ENCODE measurements around the gene GULP1.

Gene GULP1

DNA sequence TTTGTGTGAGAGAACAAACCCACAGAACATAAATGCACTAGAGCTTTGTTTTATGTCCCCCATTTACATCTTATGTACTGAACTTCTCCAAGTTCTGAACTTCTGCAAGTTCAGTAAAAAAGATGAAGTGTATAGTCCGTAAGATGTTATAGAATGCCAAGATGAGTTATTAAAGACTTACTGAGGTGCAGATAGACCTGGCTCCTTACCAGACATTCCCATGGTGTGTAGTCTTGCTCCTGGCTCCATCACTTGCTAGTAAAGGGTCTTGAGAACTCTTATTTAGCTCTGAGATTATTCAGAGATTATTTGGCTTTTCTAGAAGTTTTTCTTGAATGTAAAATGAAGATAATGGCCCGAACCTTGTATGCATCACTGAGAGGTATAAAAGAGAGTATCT, 16.8 kb downstream of the GULP1 start:
- Histone ChIP-seq H3K27ac (ENCODE audit: low read depth, low read length) (no peak overlapping the region), H3K9ac (ENCODE audit: low read depth, low read length) (no peak overlapping the region), H3K9me3 (ENCODE audit: control insufficient read depth, insufficient read depth, low read length) (peaks cover 3% of the 10 kb centered on the region; the same call in 1 of the 2 replicates), H3K27me3 (ENCODE audit: control insufficient read depth, insufficient read depth, low read length) (no peaks in the 10 kb centered on the region), H3K4me3 (ENCODE audit: low read depth, low read length) (no peak overlapping the region), H3K36me3 (ENCODE audit: control insufficient read depth, insufficient read depth, low read length) (no peaks in the 10 kb centered on the region), H3K4me1 (ENCODE audit: control insufficient read depth, insufficient read depth, low read length) (peaks cover 52% of the 10 kb centered on the region)

DNA sequence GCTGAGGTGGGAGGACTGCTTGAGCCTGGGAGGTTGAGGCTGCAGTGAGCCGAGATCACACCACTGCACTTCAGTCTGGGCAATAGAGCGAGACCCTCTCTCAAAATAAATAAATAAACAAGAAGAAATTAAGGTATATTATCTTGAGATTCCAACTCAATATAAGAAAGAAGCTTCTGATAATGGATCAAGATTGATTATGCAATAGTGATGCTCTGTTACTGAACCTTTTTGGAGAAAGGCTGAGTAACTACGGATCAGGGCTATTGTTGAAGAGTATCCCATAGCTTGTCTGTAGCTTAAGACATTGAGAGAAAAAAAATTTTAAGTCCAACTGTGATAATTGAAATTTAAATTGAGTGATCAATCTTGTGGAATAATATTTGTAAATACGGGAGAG, 17.7 kb downstream of the GULP1 start:
- peaks cover 49% of the 10 kb centered on the region for H3K4me1 ChIP-seq (ENCODE audit: control insufficient read depth, insufficient read depth, low read length)
- H3K27me3 ChIP-seq (ENCODE audit: control insufficient read depth, insufficient read depth, low read length), result no peaks in the 10 kb centered on the region
- no peak overlapping the region for H3K4me3 ChIP-seq (ENCODE audit: low read depth, low read length)
- no peak overlapping the region for H3K27ac ChIP-seq (ENCODE audit: low read depth, low read length)
- no peak overlapping the region for H3K9ac ChIP-seq (ENCODE audit: low read depth, low read length)
- H3K36me3 ChIP-seq (ENCODE audit: control insufficient read depth, insufficient read depth, low read length), result no peaks in the 10 kb centered on the region
- H3K9me3 ChIP-seq (ENCODE audit: control insufficient read depth, insufficient read depth, low read length), result peaks cover 3% of the 10 kb centered on the region; the same call in 1 of the 2 replicates

DNA sequence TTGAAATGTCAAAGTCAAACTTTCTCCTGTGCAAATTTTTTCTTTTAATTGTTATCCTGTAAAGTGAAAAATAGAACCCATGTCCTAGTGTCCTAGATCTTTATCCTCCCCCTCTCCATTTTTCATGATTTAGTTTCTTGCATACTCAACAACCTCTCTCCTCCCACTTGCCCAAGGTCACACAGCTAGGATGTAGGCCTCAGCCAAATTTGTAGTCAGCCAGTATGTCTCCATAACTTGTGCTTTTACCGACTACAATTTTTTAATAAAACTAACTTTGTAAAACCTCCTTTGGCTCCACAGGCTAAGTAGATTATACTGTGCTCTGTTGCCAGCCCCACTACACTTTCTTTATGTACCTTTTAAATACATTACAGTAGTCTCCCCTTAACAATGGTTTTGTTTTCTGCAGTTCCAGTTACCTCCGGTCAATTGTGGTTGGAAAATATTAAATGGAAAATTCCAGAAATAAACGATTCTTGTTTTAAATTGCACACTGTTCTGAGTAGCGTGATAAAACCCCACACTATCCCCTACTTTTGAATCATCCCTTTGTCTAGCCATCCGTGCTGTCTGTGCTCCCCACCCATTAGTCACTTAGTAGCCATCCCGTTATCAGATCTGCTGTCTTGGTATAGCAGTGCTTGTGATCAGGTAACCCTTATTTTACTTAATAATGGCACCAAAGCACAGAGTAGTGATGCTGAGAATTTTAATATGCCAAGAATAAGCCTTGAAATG, 22.8 kb downstream of the GULP1 start:
- Histone ChIP-seq H3K4me3 (ENCODE audit: low read depth, low read length) (no peak overlapping the region), H3K9ac (ENCODE audit: low read depth, low read length) (no peak overlapping the region), H3K36me3 (ENCODE audit: control insufficient read depth, insufficient read depth, low read length) (no peaks in the 10 kb centered on the region), H3K27me3 (ENCODE audit: control insufficient read depth, insufficient read depth, low read length) (no peaks in the 10 kb centered on the region), H3K27ac (ENCODE audit: low read depth, low read length) (peak overlapping the region; percentile 30), H3K4me1 (ENCODE audit: control insufficient read depth, insufficient read depth, low read length) (peaks cover 61% of the 10 kb centered on the region), H3K9me3 (ENCODE audit: control insufficient read depth, insufficient read depth, low read length) (peaks cover 3% of the 10 kb centered on the region; the same call in 1 of the 2 replicates)

GRCh38 chr2:188315750-188316149, 24.1 kb downstream of the GULP1 start:
- H3K27me3 ChIP-seq (ENCODE audit: control insufficient read depth, insufficient read depth, low read length), result no peaks in the 10 kb centered on the region
- H3K27ac ChIP-seq (ENCODE audit: low read depth, low read length), result no peak overlapping the region
- peaks cover 5% of the 10 kb centered on the region; the same call in 1 of the 2 replicates for H3K36me3 ChIP-seq (ENCODE audit: control insufficient read depth, insufficient read depth, low read length)
- no peak overlapping the region for H3K9ac ChIP-seq (ENCODE audit: low read depth, low read length)
- no peak overlapping the region for H3K4me3 ChIP-seq (ENCODE audit: low read depth, low read length)
- peaks cover 63% of the 10 kb centered on the region for H3K4me1 ChIP-seq (ENCODE audit: control insufficient read depth, insufficient read depth, low read length)
- H3K9me3 ChIP-seq (ENCODE audit: control insufficient read depth, insufficient read depth, low read length), result peaks cover 3% of the 10 kb centered on the region; the same call in 1 of the 2 replicates

DNA sequence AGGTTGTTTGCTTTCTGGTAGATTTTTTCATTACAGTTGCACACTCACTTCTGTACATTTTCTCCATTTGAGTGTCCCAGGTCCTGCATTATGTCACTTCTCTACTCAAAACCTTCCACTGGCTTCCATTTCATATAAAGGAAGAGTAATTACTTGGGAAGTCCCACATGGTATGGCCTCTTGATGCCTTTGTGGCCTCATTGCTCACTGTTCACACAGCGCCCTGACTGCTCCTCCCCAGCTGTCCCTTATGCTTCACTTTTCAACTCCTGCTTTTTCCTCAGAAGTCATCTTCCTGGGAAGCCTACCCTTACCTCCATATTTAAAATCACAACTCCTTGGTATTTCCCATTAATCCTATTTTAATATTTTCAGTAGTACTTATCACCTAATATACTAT, 24.7 kb downstream of the GULP1 start:
- H3K9ac ChIP-seq (ENCODE audit: low read depth, low read length), result no peak overlapping the region
- H3K9me3 ChIP-seq (ENCODE audit: control insufficient read depth, insufficient read depth, low read length), result peaks cover 3% of the 10 kb centered on the region; the same call in 1 of the 2 replicates
- H3K4me1 ChIP-seq (ENCODE audit: control insufficient read depth, insufficient read depth, low read length), result peaks cover 68% of the 10 kb centered on the region
- H3K27ac ChIP-seq (ENCODE audit: low read depth, low read length), result no peak overlapping the region
- H3K4me3 ChIP-seq (ENCODE audit: low read depth, low read length), result no peak overlapping the region
- no peaks in the 10 kb centered on the region for H3K27me3 ChIP-seq (ENCODE audit: control insufficient read depth, insufficient read depth, low read length)
- H3K36me3 ChIP-seq (ENCODE audit: control insufficient read depth, insufficient read depth, low read length), result peaks cover 5% of the 10 kb centered on the region; the same call in 1 of the 2 replicates

DNA sequence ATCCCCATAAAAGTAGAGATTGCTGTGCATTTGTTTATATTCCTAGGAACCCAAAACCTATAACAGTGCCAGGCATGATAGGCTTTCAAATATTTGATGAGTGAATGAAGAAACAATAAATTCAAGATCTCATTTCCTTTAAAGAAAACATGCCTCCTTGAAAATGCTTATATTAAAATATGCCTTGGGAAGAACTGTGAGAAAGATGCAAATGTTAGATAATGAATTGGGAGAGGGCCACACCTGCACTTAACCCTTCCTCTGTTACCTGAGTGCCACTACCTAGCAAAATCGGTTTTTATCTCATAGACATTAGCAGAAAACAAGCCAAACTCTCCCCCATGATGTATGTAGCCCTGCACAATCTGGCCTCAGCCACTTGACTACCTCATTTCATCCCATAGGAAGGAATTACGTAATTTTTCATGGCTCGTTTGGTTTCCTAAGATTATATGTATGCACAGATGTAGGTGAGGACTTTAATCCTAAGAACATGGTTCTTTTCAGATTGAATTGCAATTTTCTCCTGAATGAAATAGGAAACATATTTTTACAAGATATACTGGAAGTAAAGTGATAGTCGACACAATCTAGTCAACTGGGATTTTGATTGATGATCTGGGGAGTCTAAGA, 25.2 kb downstream of the GULP1 start:
- H3K27me3 ChIP-seq (ENCODE audit: control insufficient read depth, insufficient read depth, low read length), result no peaks in the 10 kb centered on the region
- peaks cover 5% of the 10 kb centered on the region; the same call in 1 of the 2 replicates for H3K36me3 ChIP-seq (ENCODE audit: control insufficient read depth, insufficient read depth, low read length)
- H3K4me1 ChIP-seq (ENCODE audit: control insufficient read depth, insufficient read depth, low read length), result peaks cover 69% of the 10 kb centered on the region
- H3K4me3 ChIP-seq (ENCODE audit: low read depth, low read length), result no peak overlapping the region
- no peak overlapping the region for H3K27ac ChIP-seq (ENCODE audit: low read depth, low read length)
- peaks cover 2% of the 10 kb centered on the region; the same call in 1 of the 2 replicates for H3K9me3 ChIP-seq (ENCODE audit: control insufficient read depth, insufficient read depth, low read length)
- no peak overlapping the region for H3K9ac ChIP-seq (ENCODE audit: low read depth, low read length)

GRCh38 chr2:188318161-188318749, 26.6 kb downstream of the GULP1 start:
- H3K9ac ChIP-seq (ENCODE audit: low read depth, low read length), result no peak overlapping the region
- no peak overlapping the region for H3K4me3 ChIP-seq (ENCODE audit: low read depth, low read length)
- peak overlapping the region; percentile 21 for H3K27ac ChIP-seq (ENCODE audit: low read depth, low read length)
- peaks cover 5% of the 10 kb centered on the region; the same call in 1 of the 2 replicates for H3K36me3 ChIP-seq (ENCODE audit: control insufficient read depth, insufficient read depth, low read length)
- peaks cover 82% of the 10 kb centered on the region for H3K4me1 ChIP-seq (ENCODE audit: control insufficient read depth, insufficient read depth, low read length)
- no peaks in the 10 kb centered on the region for H3K27me3 ChIP-seq (ENCODE audit: control insufficient read depth, insufficient read depth, low read length)
- no peaks in the 10 kb centered on the region for H3K9me3 ChIP-seq (ENCODE audit: control insufficient read depth, insufficient read depth, low read length)

- Histone ChIP-seq H3K36me3 (ENCODE audit: control insufficient read depth, insufficient read depth, low read length) (peaks cover 5% of the 10 kb centered on the region; the same call in 1 of the 2 replicates), H3K27ac (ENCODE audit: low read depth, low read length) (no peak overlapping the region), H3K4me1 (ENCODE audit: control insufficient read depth, insufficient read depth, low read length) (peaks cover 83% of the 10 kb centered on the region)
Measured at GRCh38 chr2:188319838-188320237, 28.2 kb downstream of the GULP1 start.

GRCh38 chr2:188320861-188321260, 29.2 kb downstream of the GULP1 start:
- Histone ChIP-seq H3K4me1 (ENCODE audit: control insufficient read depth, insufficient read depth, low read length) (peaks cover 81% of the 10 kb centered on the region), H3K27ac (ENCODE audit: low read depth, low read length) (no peak overlapping the region), H3K27me3 (ENCODE audit: control insufficient read depth, insufficient read depth, low read length) (no peaks in the 10 kb centered on the region), H3K9me3 (ENCODE audit: control insufficient read depth, insufficient read depth, low read length) (no peaks in the 10 kb centered on the region), H3K9ac (ENCODE audit: low read depth, low read length) (no peak overlapping the region), H3K36me3 (ENCODE audit: control insufficient read depth, insufficient read depth, low read length) (peaks cover 5% of the 10 kb centered on the region; the same call in 1 of the 2 replicates), H3K4me3 (ENCODE audit: low read depth, low read length) (no peak overlapping the region)

More at GRCh38 chr2:188319838-188320237, 28.2 kb downstream of the GULP1 start:
- no peak overlapping the region for H3K4me3 ChIP-seq (ENCODE audit: low read depth, low read length)
- H3K27me3 ChIP-seq (ENCODE audit: control insufficient read depth, insufficient read depth, low read length), result no peaks in the 10 kb centered on the region
- no peaks in the 10 kb centered on the region for H3K9me3 ChIP-seq (ENCODE audit: control insufficient read depth, insufficient read depth, low read length)
- H3K9ac ChIP-seq (ENCODE audit: low read depth, low read length), result no peak overlapping the region

DNA sequence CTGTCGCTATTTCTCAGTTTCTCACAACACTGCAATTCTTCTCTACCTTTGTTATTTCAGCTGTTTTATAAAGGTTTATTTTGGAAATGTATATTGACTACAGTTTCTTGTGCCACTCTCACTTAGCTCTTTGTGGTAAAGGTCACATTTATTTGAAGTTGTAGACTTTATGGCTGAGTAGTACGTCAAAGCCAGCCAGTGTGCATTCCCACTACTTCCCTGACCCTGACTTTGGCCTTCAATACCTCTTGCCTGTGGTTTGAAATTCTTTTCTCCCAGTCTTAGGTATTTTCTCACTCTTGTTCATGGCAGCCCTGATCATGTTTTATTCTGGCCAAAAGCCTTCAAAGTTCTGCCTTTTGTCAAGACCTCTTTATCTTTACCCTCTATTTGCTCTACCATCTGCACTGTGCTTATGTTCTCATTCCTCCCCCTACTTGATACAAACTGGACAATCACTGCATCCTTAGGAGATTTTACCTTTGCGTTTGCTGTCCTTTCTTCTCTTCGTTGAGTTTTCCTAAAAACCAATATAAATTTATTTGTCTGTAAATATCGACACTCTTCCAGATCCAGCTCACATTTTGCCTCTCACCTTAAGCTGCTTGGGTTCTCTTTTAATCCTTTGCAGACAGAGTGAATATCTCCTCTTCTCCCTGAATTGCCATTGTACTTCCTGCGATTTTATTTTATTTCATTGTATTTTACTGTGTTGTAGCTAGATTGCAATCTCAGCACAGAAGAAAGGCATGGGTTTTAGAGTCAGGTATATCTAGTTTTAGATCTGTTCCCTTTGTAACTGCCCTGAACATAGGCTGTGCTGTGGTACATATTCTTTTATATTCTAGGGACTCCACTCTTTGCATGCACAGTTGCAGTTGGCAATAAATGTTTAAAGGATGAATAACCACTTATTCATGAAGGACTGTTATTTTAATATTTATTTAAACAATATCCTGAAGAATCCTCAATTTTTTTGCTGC, 31.2 kb downstream of the GULP1 start:
- H3K9me3 ChIP-seq (ENCODE audit: control insufficient read depth, insufficient read depth, low read length), result no peaks in the 10 kb centered on the region
- peaks cover 82% of the 10 kb centered on the region for H3K4me1 ChIP-seq (ENCODE audit: control insufficient read depth, insufficient read depth, low read length)
- H3K27me3 ChIP-seq (ENCODE audit: control insufficient read depth, insufficient read depth, low read length), result no peaks in the 10 kb centered on the region
- no peak overlapping the region for H3K9ac ChIP-seq (ENCODE audit: low read depth, low read length)
- H3K4me3 ChIP-seq (ENCODE audit: low read depth, low read length), result no peak overlapping the region
- peaks cover 5% of the 10 kb centered on the region; the same call in 1 of the 2 replicates for H3K36me3 ChIP-seq (ENCODE audit: control insufficient read depth, insufficient read depth, low read length)
- no peak overlapping the region for H3K27ac ChIP-seq (ENCODE audit: low read depth, low read length)
